A549 (cell line): ENCODE data around the gene KCTD6. TPM values are rescaled to one million over a fixed set of nuclear protein-coding genes. Genes with fewer than 3 reads are reported as not detected.

Experiments used
- ATAC-seq, 2 experiments: fragments of 200-7000 bp in 1 of 2; fragments of >200 bp in 1 of 2; cut with Nextera tagmentation in 1 of 2; cut with Tn5 transposase in 1 of 2; 3 replicates each; pipeline versions ENCODE4 v1.8.0 to v1.9.1; 2018 to 2020; ENCODE audit warnings: mild to moderate bottlenecking in 1 of 2, moderate library complexity in 1 of 2
- CTCF ChIA-PET: fragments of 300-600 bp; sonication (Branson Sonifier 250); formaldehyde crosslinking; extraction: SDS; loops from one replicate; lab custom pipeline; 2021; ENCODE audit warnings: antibody characterized with exemption, inconsistent platforms; lab: Yijun Ruan, JAX
- POLR2A ChIA-PET: fragments of 350-600 bp; formaldehyde crosslinking; extraction: SDS; loops from one replicate; lab custom pipeline; 2021; ENCODE audit warnings: antibody characterized with exemption, inconsistent platforms; lab: Yijun Ruan, JAX
- DNase-seq, 2 experiments: peaks; one replicate each; pipeline versions ENCODE4 v3.0.0 to v3.0.0-alpha.2; 2011 to 2016; ENCODE audit warnings: low read depth in 1 of 2, low spot score in 1 of 2
- FAIRE-seq: peaks from 2 replicates; lab custom pipeline; 2011; peaks lifted over from hg19 to GRCh38; lab: Jason Lieb, UNC
- H3K27ac ChIP-seq, 2 experiments: fragments of >200 bp; sonication (Bioruptor Twin); formaldehyde crosslinking; 3 replicates each; pipeline ENCODE4 v1.5.1; 2016 to 2017
- H3K4me1 ChIP-seq: fragments of >200 bp; sonication (Bioruptor Twin); formaldehyde crosslinking; 3 replicates; pipeline ENCODE4 v1.6.1; 2016
- H3K4me2 ChIP-seq: fragments of >200 bp; sonication (Bioruptor Twin); formaldehyde crosslinking; 3 replicates; pipeline ENCODE4 v1.6.1; 2016
- H3K4me3 ChIP-seq: fragments of >200 bp; sonication (Bioruptor Twin); formaldehyde crosslinking; 3 replicates; pipeline ENCODE4 v1.5.1; 2016
- H3K9me3 ChIP-seq: fragments of >200 bp; sonication (Bioruptor Twin); formaldehyde crosslinking; 3 replicates; pipeline ENCODE4 v1.6.1; 2016
- BHLHE40 ChIP-seq: IDR thresholded peaks from 2 replicates; pipeline ENCODE4 v1.6.1; 2012; ENCODE audit warnings: low read depth, low read length, inconsistent platforms
- CEBPB ChIP-seq, 2 experiments: fragments of >200 bp in 1 of 2; sonication (Bioruptor Twin) in 1 of 2; formaldehyde crosslinking in 1 of 2; IDR thresholded peaks; 2 replicates each; pipeline ENCODE4 v1.6.1; 2012 to 2016
- FOSL2 ChIP-seq, 2 experiments: fragments of 450-650 bp in 1 of 2; fragments of >200 bp in 1 of 2; sonication (Bioruptor Twin) in 1 of 2; formaldehyde crosslinking; IDR thresholded peaks; 2 replicates each; pipeline versions ENCODE4 v1.5.0 to v1.6.1; 2016 to 2020; ENCODE audit warnings: mild to moderate bottlenecking in 1 of 2, moderate library complexity in 1 of 2
- GATA3 ChIP-seq: IDR thresholded peaks from 2 replicates; pipeline ENCODE4 v1.6.1; 2012; ENCODE audit warnings: borderline replicate concordance
- JUN ChIP-seq, 2 experiments: fragments of >200 bp; sonication (Bioruptor Twin); formaldehyde crosslinking; IDR thresholded peaks; 2 replicates in 1 of 2; 3 replicates in 1 of 2; pipeline ENCODE4 v1.6.1; 2016 to 2017
- MAZ ChIP-seq: fragments of 150-350 bp; IDR thresholded peaks from 2 replicates; pipeline ENCODE4 v1.6.1; 2014; ENCODE audit warnings: antibody characterized with exemption, low read depth, low read length, borderline replicate concordance
- NFE2L2 ChIP-seq: fragments of 150-350 bp; conservative IDR thresholded peaks from 2 replicates; pipeline ENCODE4 v1.6.1; 2014; ENCODE audit warnings: low read length
- NPAS2 ChIP-seq: fragments of 250-450 bp; sonication (Bioruptor Pico); IDR thresholded peaks from 2 replicates; pipeline ENCODE4 v1.8.0; 2022; ENCODE audit warnings: mild to moderate bottlenecking, moderate library complexity, borderline replicate concordance
- POLR2A ChIP-seq: IDR thresholded peaks from 2 replicates; pipeline ENCODE4 v1.6.1; 2012; ENCODE audit warnings: mild to moderate bottlenecking, low read length
- POLR2AphosphoS2 ChIP-seq: conservative IDR thresholded peaks from 2 replicates; pipeline ENCODE4 v1.6.1; 2012; ENCODE audit warnings: low read length, improper control_type of control experiment, inconsistent platforms
- RAD21 ChIP-seq, 2 experiments: fragments of >200 bp in 1 of 2; sonication (Bioruptor Twin) in 1 of 2; formaldehyde crosslinking in 1 of 2; IDR thresholded peaks in 1 of 2; conservative IDR thresholded peaks in 1 of 2; 2 replicates in 1 of 2; 3 replicates in 1 of 2; pipeline ENCODE4 v1.6.1; 2012 to 2018; ENCODE audit warnings: inconsistent platforms in 1 of 2
- RNF2 ChIP-seq: fragments of 200-600 bp; sonication (generic); IDR thresholded peaks from 2 replicates; pipeline ENCODE4 v1.6.1; 2016; ENCODE audit warnings: low read depth, mild to moderate bottlenecking, antibody characterized with exemption, moderate library complexity, borderline replicate concordance
- SMC3 ChIP-seq: fragments of >200 bp; sonication (Bioruptor Twin); formaldehyde crosslinking; IDR thresholded peaks from 3 replicates; pipeline ENCODE4 v1.6.1; 2018; ENCODE audit warnings: inconsistent platforms
- SREBF2 ChIP-seq: fragments of 450-650 bp; IDR thresholded peaks from 2 replicates; pipeline ENCODE4 v1.6.1; 2014; ENCODE audit warnings: mild to moderate bottlenecking, moderate library complexity
- TP53 ChIP-seq: fragments of 250-450 bp; sonication (Bioruptor Pico); IDR thresholded peaks from 2 replicates; pipeline ENCODE4 v1.5.0; 2021; ENCODE audit warnings: mild to moderate bottlenecking, moderate library complexity
- ZC3H11A ChIP-seq: fragments of 450-650 bp; IDR thresholded peaks from 2 replicates; pipeline ENCODE4 v1.6.1; 2014; ENCODE audit warnings: antibody characterized with exemption, mild to moderate bottlenecking
- ZNF302 ChIP-seq: fragments of 250-450 bp; sonication (Bioruptor Pico); IDR thresholded peaks from 2 replicates; pipeline ENCODE4 v1.9.0; 2021; ENCODE audit warnings: inconsistent platforms, mild to moderate bottlenecking, moderate library complexity
- ZSCAN20 ChIP-seq: fragments of 250-450 bp; sonication (Bioruptor Pico); IDR thresholded peaks from 2 replicates; pipeline ENCODE4 v1.8.0; 2022; ENCODE audit warnings: mild to moderate bottlenecking, moderate library complexity
- WGBS: methylation state at CpG from one replicate; pipeline ENCODE4 v1.1.6; 2017; ENCODE audit errors: missing lambda C conversion rate; 5-methylcytosine and 5-hydroxymethylcytosine counted together
- polyA plus RNA-seq, 4 experiments: library from polyadenylated mRNA; depleted of rRNA in 3 of 4; stranded (reverse); fragments of >200 nt; fragmentation: RNase III in 1 of 4; extraction: RNeasy Plus Mini Kit Qiagen cat#74134 plus additional on column Dnase treatment in 1 of 4; gene quantifications; 2 replicates in 3 of 4; 3 replicates in 1 of 4; pipeline ENCODE4 v1.2.3, GENCODE V29; 2011 to 2017
- TF ChIP-seq, protein P1 (sequence below): fragments of >200 bp; sonication (Bioruptor Twin); formaldehyde crosslinking; IDR thresholded peaks from 2 replicates; pipeline ENCODE4 v1.6.1; 2016
- TF ChIP-seq, protein P2 (sequence below): fragments of >200 bp; sonication (Bioruptor Twin); formaldehyde crosslinking; IDR thresholded peaks from 3 replicates; pipeline ENCODE4 v1.5.1; 2016
- TF ChIP-seq, protein P3 (sequence below): IDR thresholded peaks from 2 replicates; pipeline ENCODE4 v1.6.1; 2012
- TF ChIP-seq, protein P4 (sequence below): fragments of 450-650 bp; IDR thresholded peaks from 2 replicates; pipeline ENCODE4 v1.6.1; 2014; ENCODE audit warnings: antibody characterized with exemption

Gene KCTD6
- polyA plus RNA-seq, 2 of the 4 experiments (the other 2 are of a cell fraction) = 8.1 to 24.4 TPM

DNA sequence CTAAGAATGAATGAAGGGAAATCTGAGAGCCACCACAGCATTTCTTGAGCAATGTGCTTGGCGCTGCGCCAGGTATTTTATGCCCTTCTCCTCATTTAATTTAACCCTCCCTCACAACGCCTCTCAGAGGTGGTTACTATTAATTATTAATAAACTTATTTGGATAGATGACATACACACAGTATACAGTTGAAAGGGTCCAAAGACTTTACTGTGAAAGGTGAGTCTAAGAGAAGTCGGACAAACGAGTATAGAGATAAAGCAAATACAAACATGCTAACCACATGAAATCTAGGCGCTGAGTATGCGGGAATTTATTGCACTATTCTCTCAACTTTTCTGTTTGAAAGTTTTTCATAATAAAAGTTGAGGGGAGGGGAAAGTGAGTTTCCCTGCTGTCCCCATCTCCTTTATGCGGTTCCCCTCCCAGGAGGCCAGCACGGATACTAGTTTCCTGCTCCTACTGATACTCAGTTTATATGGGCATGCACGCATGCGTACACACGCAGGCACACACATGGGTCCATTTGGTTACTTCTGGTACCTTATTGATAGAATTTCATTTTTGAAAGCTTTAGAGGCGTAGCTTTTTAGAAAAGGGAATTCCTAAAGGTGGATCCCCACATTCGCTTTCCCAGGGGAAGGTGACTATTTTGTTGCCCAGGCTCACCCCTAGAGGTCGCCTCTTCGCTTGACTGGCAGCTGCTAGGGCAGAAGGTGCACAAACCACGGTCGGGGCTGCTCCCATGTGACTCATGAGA is 28.5 kb upstream of the KCTD6 start:
- Histone ChIP-seq H3K4me2 (peak overlapping the region; percentile 79), H3K4me1 (peaks cover 20% of the 10 kb centered on the region; the same call in 2 of the 3 replicates), H3K27ac (peak overlapping the region; percentile 68 to 75), H3K9me3 (no peaks in the 10 kb centered on the region), H3K4me3 (peak overlapping the region; percentile 21; the same call in 1 of the 3 replicates)
- ATAC-seq = peak; percentile 98
- TF ChIP-seq RAD21 (conservative IDR thresholded peaks at IDR 0.05 in 1 of 2, IDR thresholded peaks at IDR 0.05 in 1 of 2) (peak; percentile 76 to 79), BHLHE40 (no peak), NFE2L2 (no peak), JUN (IDR thresholded peaks at IDR 0.05) (peak in 1 of 2 experiments; percentile 22; a peak in 1 of 5 replicates), CEBPB (IDR thresholded peaks at IDR 0.05) (peak; percentile 33 to 70; a peak in 2 of 4 replicates), FOSL2 (IDR thresholded peaks at IDR 0.05) (no peak), FOSL2 (CRISPR knock-in tag; IDR thresholded peaks at IDR 0.05) (peak; percentile 63), ZSCAN20 (CRISPR knock-in tag) (no peak), NPAS2 (CRISPR knock-in tag) (no peak), SMC3 (peak; percentile 75)
- TF ChIP-seq, protein P1, sequence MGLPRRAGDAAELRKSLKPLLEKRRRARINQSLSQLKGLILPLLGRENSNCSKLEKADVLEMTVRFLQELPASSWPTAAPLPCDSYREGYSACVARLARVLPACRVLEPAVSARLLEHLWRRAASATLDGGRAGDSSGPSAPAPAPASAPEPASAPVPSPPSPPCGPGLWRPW = no peak
- TF ChIP-seq, protein P2, sequence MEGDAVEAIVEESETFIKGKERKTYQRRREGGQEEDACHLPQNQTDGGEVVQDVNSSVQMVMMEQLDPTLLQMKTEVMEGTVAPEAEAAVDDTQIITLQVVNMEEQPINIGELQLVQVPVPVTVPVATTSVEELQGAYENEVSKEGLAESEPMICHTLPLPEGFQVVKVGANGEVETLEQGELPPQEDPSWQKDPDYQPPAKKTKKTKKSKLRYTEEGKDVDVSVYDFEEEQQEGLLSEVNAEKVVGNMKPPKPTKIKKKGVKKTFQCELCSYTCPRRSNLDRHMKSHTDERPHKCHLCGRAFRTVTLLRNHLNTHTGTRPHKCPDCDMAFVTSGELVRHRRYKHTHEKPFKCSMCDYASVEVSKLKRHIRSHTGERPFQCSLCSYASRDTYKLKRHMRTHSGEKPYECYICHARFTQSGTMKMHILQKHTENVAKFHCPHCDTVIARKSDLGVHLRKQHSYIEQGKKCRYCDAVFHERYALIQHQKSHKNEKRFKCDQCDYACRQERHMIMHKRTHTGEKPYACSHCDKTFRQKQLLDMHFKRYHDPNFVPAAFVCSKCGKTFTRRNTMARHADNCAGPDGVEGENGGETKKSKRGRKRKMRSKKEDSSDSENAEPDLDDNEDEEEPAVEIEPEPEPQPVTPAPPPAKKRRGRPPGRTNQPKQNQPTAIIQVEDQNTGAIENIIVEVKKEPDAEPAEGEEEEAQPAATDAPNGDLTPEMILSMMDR = peak; percentile 81
- ChIA-PET CTCF (interaction anchor here (0.6 to 3.0 kb wide), 29 partner anchors 10 to 260 kb away, joined by 3 to 24 read pairs (median 4); partner anchors contain the start of gene KCTD6), POLR2A (no interaction called here)
- WGBS = 6% methylated on average over 18 of the region's 18 CpGs
- FAIRE-seq = no peak
- DNase-seq = peak; percentile 86 to 87

DNA sequence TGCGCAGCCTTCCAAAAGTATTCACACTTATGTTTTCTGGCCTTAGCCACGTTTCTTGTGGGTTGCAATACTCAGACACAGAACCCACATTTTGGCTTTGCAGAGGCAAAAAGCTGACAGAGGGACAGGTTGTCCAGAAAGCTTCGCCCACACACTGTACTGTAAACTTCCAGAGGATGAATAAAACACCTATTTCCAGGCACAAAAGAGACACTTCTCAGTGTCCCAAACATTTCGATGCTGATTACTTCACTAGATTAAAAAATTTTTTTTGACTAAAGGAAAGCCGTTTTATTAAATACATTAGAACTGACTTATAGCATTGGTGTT is 28.0 kb upstream of the KCTD6 start:
- no peak for DNase-seq
- WGBS = 23% methylated on average over 5 of the region's 5 CpGs
- POLR2A ChIA-PET = no interaction called here
- TF ChIP-seq CEBPB (IDR thresholded peaks at IDR 0.05) = no peak
- TF ChIP-seq, protein P2 = no peak
- TF ChIP-seq, protein P3, sequence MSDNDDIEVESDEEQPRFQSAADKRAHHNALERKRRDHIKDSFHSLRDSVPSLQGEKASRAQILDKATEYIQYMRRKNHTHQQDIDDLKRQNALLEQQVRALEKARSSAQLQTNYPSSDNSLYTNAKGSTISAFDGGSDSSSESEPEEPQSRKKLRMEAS = peak; percentile 77; the same call in 1 of the 2 replicates
- TF ChIP-seq, protein P4, sequence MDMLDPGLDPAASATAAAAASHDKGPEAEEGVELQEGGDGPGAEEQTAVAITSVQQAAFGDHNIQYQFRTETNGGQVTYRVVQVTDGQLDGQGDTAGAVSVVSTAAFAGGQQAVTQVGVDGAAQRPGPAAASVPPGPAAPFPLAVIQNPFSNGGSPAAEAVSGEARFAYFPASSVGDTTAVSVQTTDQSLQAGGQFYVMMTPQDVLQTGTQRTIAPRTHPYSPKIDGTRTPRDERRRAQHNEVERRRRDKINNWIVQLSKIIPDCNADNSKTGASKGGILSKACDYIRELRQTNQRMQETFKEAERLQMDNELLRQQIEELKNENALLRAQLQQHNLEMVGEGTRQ = peak; percentile 36
- TF ChIP-seq ZC3H11A = 0 out of 2 replicates have a peak, but pooled peaks have one; percentile 11
- no peak for FAIRE-seq
- ATAC-seq = no peak; a peak in 1 of 6 replicates
- Histone ChIP-seq H3K4me1 (peaks cover 21% of the 10 kb centered on the region; the same call in 2 of the 3 replicates), H3K4me3 (no peak overlapping the region), H3K9me3 (no peaks in the 10 kb centered on the region), H3K27ac (peak overlapping the region; percentile 68 to 75), H3K4me2 (peak overlapping the region; percentile 79)
- CTCF ChIA-PET = interaction anchor here (0.6 to 3.0 kb wide), 28 partner anchors 9 to 261 kb away, joined by 3 to 24 read pairs (median 4); partner anchors contain the start of gene KCTD6

DNA sequence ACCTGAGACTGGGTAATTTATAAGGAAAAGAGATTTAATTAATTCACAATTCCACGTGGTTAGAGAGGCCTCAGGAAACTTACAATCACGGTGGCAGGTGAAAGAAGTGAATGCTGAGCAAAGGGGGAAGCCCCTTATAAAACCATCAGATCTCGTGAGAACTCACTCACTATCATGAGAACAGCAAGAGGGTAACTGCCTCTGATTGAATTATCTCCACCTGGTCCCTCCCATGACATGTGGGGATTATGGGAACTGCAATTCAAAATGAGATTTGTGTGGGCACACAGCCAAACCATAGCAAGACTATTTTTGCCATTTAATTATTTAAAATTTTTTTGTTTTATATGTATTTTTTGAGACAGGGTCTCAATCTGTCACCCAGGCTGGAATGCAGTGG is 27.0 kb upstream of the KCTD6 start:
- no peak for ATAC-seq
- POLR2A ChIA-PET = no interaction called here
- WGBS = 67% methylated on average over 3 of the region's 3 CpGs
- Histone ChIP-seq H3K4me2 (no peak overlapping the region), H3K27ac (peak overlapping the region in 1 of 2 experiments; percentile 71; a peak in 3 of 6 replicates), H3K4me3 (no peak overlapping the region), H3K4me1 (peaks cover 29% of the 10 kb centered on the region), H3K9me3 (no peaks in the 10 kb centered on the region)
- FAIRE-seq = no peak
- DNase-seq = no peak
- TF ChIP-seq, protein P2 = no peak
- no peak for TF ChIP-seq TP53
- TF ChIP-seq POLR2A = no peak
- TF ChIP-seq GATA3 = no peak
- TF ChIP-seq POLR2AphosphoS2 = no peak
- no peak for TF ChIP-seq RNF2
- no peak for TF ChIP-seq ZNF302
- TF ChIP-seq RAD21 (conservative IDR thresholded peaks at IDR 0.05 in 1 of 2, IDR thresholded peaks at IDR 0.05 in 1 of 2) = no peak
- no peak for TF ChIP-seq SREBF2
- TF ChIP-seq MAZ = no peak
- CTCF ChIA-PET = interaction anchor here (1.7 to 3.0 kb wide), 4 partner anchors 19 to 64 kb away, joined by 4 to 18 read pairs (median 9); no protein-coding TSS in a partner anchor
